BE2C (cell line): ENCODE data around the gene SPATA18.
"Not testable (repeated sequence)": the region's sequence is repeated elsewhere in the genome, so short reads cannot be mapped to it uniquely, and the experiment has no call there.

Experiments used
- DNase-seq: peaks from one replicate; pipeline ENCODE4 v3.0.0-alpha.2; 2020
- H3K27me3 ChIP-seq: fragments of 250-450 bp; sonication (Bioruptor Pico); 2 replicates; pipeline ENCODE4 v1.5.1; 2020; ENCODE audit warnings: mild to moderate bottlenecking
- H3K36me3 ChIP-seq: fragments of 250-450 bp; sonication (Bioruptor Pico); 2 replicates; pipeline ENCODE4 v1.5.1; 2020; ENCODE audit warnings: mild to moderate bottlenecking
- H3K4me1 ChIP-seq: fragments of 250-450 bp; sonication (Bioruptor Pico); 2 replicates; pipeline ENCODE4 v1.5.1; 2020
- H3K4me3 ChIP-seq: 2 replicates; pipeline ENCODE4 v1.5.1; 2011; ENCODE audit warnings: low read depth, low read length
- H3K9me3 ChIP-seq: fragments of 250-450 bp; sonication (Bioruptor Pico); 2 replicates; pipeline ENCODE4 v1.5.1; 2020
- CTCF ChIP-seq: IDR thresholded peaks from 2 replicates; pipeline ENCODE4 v1.5.1; 2012; ENCODE audit warnings: mild to moderate bottlenecking, low read depth, low read length

Gene SPATA18

GRCh38 chr4:52079659-52080058, 28.6 kb downstream of the SPATA18 start:
- H3K4me1 ChIP-seq = no peaks in the 10 kb centered on the region
- H3K27me3 ChIP-seq = no peaks in the 10 kb centered on the region
- H3K4me3 ChIP-seq = no peak overlapping the region
- TF ChIP-seq CTCF = no peak
- DNase-seq = no peak
- no peaks in the 10 kb centered on the region for H3K36me3 ChIP-seq
- no peaks in the 10 kb centered on the region for H3K9me3 ChIP-seq

GRCh38 chr4:52081216-52081615, 30.1 kb downstream of the SPATA18 start:
- Histone ChIP-seq H3K36me3 (no peaks in the 10 kb centered on the region), H3K4me3 (no peak overlapping the region), H3K4me1 (no peaks in the 10 kb centered on the region), H3K27me3 (no peaks in the 10 kb centered on the region), H3K9me3 (no peaks in the 10 kb centered on the region)
- TF ChIP-seq CTCF = no peak
- DNase-seq = no peak

GRCh38 chr4:52086425-52086824, 35.3 kb downstream of the SPATA18 start:
- not testable (repeated sequence) for DNase-seq, H3K9me3 ChIP-seq, H3K4me1 ChIP-seq, H3K27me3 ChIP-seq, H3K36me3 ChIP-seq, H3K4me3 ChIP-seq

- no peak for TF ChIP-seq CTCF
- H3K4me1 ChIP-seq = peaks cover 18% of the 10 kb centered on the region
- no peaks in the 10 kb centered on the region for H3K9me3 ChIP-seq
- DNase-seq = no peak
- H3K4me3 ChIP-seq = no peak overlapping the region
- no peaks in the 10 kb centered on the region for H3K36me3 ChIP-seq
- H3K27me3 ChIP-seq = no peaks in the 10 kb centered on the region
Measured at GRCh38 chr4:52091801-52092200, 40.7 kb downstream of the SPATA18 start.

GRCh38 chr4:52093466-52093865, 42.4 kb downstream of the SPATA18 start:
- Histone ChIP-seq H3K4me1 (peaks cover 18% of the 10 kb centered on the region), H3K9me3 (no peaks in the 10 kb centered on the region), H3K36me3 (no peaks in the 10 kb centered on the region), H3K27me3 (no peaks in the 10 kb centered on the region), H3K4me3 (no peak overlapping the region)
- no peak for DNase-seq
- no peak for TF ChIP-seq CTCF

GRCh38 chr4:52094376-52095145, 43.5 kb downstream of the SPATA18 start:
- Histone ChIP-seq H3K9me3 (no peaks in the 10 kb centered on the region), H3K27me3 (no peaks in the 10 kb centered on the region), H3K36me3 (no peaks in the 10 kb centered on the region), H3K4me1 (peaks cover 18% of the 10 kb centered on the region), H3K4me3 (peak overlapping the region; percentile 21)
- peak; percentile 59 for DNase-seq
- no peak for TF ChIP-seq CTCF
